Osteocyte (in vitro differentiated cells): Measurements from ENCODE around the gene ALPL. TPM values are rescaled to one million over a fixed set of nuclear protein-coding genes. Genes with fewer than 3 reads are reported as not detected.

Experiments
- DNase-seq: peaks from one replicate; pipeline ENCODE4 v3.0.0; 2021; ENCODE audit warnings: mixed read lengths; ENCODE audit not compliant: unreplicated experiment; ENCODE audit errors: extremely low spot score
- H3K27ac Mint-ChIP-seq: one replicate; pipeline ENCODE4 v1.8.0; 2021; ENCODE audit warnings: mild to moderate bottlenecking, mixed read lengths; ENCODE audit not compliant: unreplicated experiment
- H3K27me3 Mint-ChIP-seq: one replicate; pipeline ENCODE4 v1.8.0; 2021; ENCODE audit warnings: mixed read lengths; ENCODE audit not compliant: unreplicated experiment
- H3K36me3 Mint-ChIP-seq: one replicate; pipeline ENCODE4 v1.8.0; 2021; ENCODE audit warnings: mixed read lengths; ENCODE audit not compliant: unreplicated experiment
- H3K4me1 Mint-ChIP-seq: one replicate; pipeline ENCODE4 v1.8.0; 2021; ENCODE audit warnings: mixed read lengths; ENCODE audit not compliant: unreplicated experiment
- H3K4me3 Mint-ChIP-seq: one replicate; pipeline ENCODE4 v1.8.0; 2021; ENCODE audit warnings: mild to moderate bottlenecking, moderate library complexity, mixed read lengths; ENCODE audit not compliant: unreplicated experiment
- H3K9me3 Mint-ChIP-seq: one replicate; pipeline ENCODE4 v1.8.0; 2021; ENCODE audit warnings: mixed read lengths; ENCODE audit not compliant: unreplicated experiment
- CTCF ChIP-seq: fragments of 200-600 bp; sonication (generic); IDR thresholded peaks from 2 replicates; pipeline ENCODE4 v1.5.0; 2021; ENCODE audit warnings: antibody characterized with exemption, mild to moderate bottlenecking, moderate library complexity
- total RNA-seq: library from RNA; stranded (reverse); gene quantifications from 2 replicates; pipeline ENCODE4 v1.2.1, GENCODE V29; 2021

Gene ALPL
- total RNA-seq, 1 donor from 2014 or later = 41.6 TPM

- no peaks in the 10 kb centered on the region for H3K36me3 Mint-ChIP-seq
- no peak for DNase-seq
- no peak for TF ChIP-seq CTCF
- peak overlapping the region; percentile 52 for H3K4me3 Mint-ChIP-seq
- peaks cover 4% of the 10 kb centered on the region for H3K27me3 Mint-ChIP-seq
- no peak overlapping the region for H3K27ac Mint-ChIP-seq
- H3K9me3 Mint-ChIP-seq = no peaks in the 10 kb centered on the region
- H3K4me1 Mint-ChIP-seq = peaks cover 10% of the 10 kb centered on the region
These were observed 98.6 kb downstream of the ALPL start for GRCh38 chr1:21607549-21608529.

- peaks cover 6% of the 10 kb centered on the region for H3K27me3 Mint-ChIP-seq
- H3K27ac Mint-ChIP-seq = no peak overlapping the region
- H3K9me3 Mint-ChIP-seq = no peaks in the 10 kb centered on the region
- no peak overlapping the region for H3K4me3 Mint-ChIP-seq
- peaks cover 10% of the 10 kb centered on the region for H3K4me1 Mint-ChIP-seq
- no peaks in the 10 kb centered on the region for H3K36me3 Mint-ChIP-seq
- DNase-seq = no peak
- TF ChIP-seq CTCF = no peak
These were observed 99.6 kb downstream of the ALPL start for GRCh38 chr1:21608798-21609197.

GRCh38 chr1:21610027-21610426 is 100.8 kb downstream of the ALPL start:
- Mint-ChIP-seq H3K27ac (no peak overlapping the region), H3K4me3 (no peak overlapping the region), H3K36me3 (no peaks in the 10 kb centered on the region), H3K27me3 (peaks cover 6% of the 10 kb centered on the region), H3K4me1 (peaks cover 8% of the 10 kb centered on the region), H3K9me3 (no peaks in the 10 kb centered on the region)
- no peak for TF ChIP-seq CTCF
- DNase-seq = no peak

GRCh38 chr1:21610989-21611785 is 102.0 kb downstream of the ALPL start:
- Mint-ChIP-seq H3K4me3 (no peak overlapping the region), H3K9me3 (no peaks in the 10 kb centered on the region), H3K27ac (no peak overlapping the region), H3K4me1 (peaks cover 8% of the 10 kb centered on the region), H3K36me3 (no peaks in the 10 kb centered on the region), H3K27me3 (peaks cover 6% of the 10 kb centered on the region)
- no peak for DNase-seq
- no peak for TF ChIP-seq CTCF

- H3K36me3 Mint-ChIP-seq = no peaks in the 10 kb centered on the region
- no peaks in the 10 kb centered on the region for H3K9me3 Mint-ChIP-seq
- DNase-seq = no peak
- H3K4me3 Mint-ChIP-seq = no peak overlapping the region
- H3K27ac Mint-ChIP-seq = no peak overlapping the region
- H3K4me1 Mint-ChIP-seq = peaks cover 8% of the 10 kb centered on the region
- H3K27me3 Mint-ChIP-seq = peaks cover 6% of the 10 kb centered on the region
- no peak for TF ChIP-seq CTCF
These were observed 102.8 kb downstream of the ALPL start for GRCh38 chr1:21612057-21612456.
